Brain microvascular endothelial cell (primary cell): ENCODE measurements around the gene ST6GALNAC6.
"Not testable (repeated sequence)": the region's sequence is repeated elsewhere in the genome, so short reads cannot be mapped to it uniquely, and the experiment has no call there.

Source experiments
- DNase-seq: peaks from one replicate; pipeline ENCODE4 v3.0.0-alpha.2; 2020
- H3K27ac ChIP-seq: fragments of 250-450 bp; sonication (Bioruptor Pico); 2 replicates; pipeline ENCODE4 v1.5.1; 2020; ENCODE audit warnings: mild to moderate bottlenecking, moderate library complexity
- H3K27me3 ChIP-seq: fragments of 250-450 bp; sonication (Bioruptor Pico); replicated peaks from 2 replicates; pipeline ENCODE4 v1.5.1; 2020; ENCODE audit warnings: mild to moderate bottlenecking
- H3K36me3 ChIP-seq: fragments of 250-450 bp; sonication (Bioruptor Pico); replicated peaks from 2 replicates; pipeline ENCODE4 v1.5.1; 2020; ENCODE audit warnings: mild to moderate bottlenecking
- H3K4me3 ChIP-seq: 2 replicates; pipeline ENCODE4 v1.5.1; 2011; ENCODE audit warnings: low read depth, mild to moderate bottlenecking, control low read depth, low read length, moderate library complexity
- in situ Hi-C: cut with HindIII; loops from 2 replicates; pipeline ENCODE4 v1.10.0; 2017; ENCODE audit warnings: low sequenced_read_pairs, low pct_ligation_motif_present
- TF ChIP-seq, protein P1 (sequence below): IDR thresholded peaks from 2 replicates; pipeline ENCODE4 v1.5.1; 2011; ENCODE audit warnings: low read depth, mild to moderate bottlenecking, moderate library complexity, low read length, control low read depth, inconsistent platforms; ENCODE audit errors: missing control alignments

The ST6GALNAC6 gene

DNA sequence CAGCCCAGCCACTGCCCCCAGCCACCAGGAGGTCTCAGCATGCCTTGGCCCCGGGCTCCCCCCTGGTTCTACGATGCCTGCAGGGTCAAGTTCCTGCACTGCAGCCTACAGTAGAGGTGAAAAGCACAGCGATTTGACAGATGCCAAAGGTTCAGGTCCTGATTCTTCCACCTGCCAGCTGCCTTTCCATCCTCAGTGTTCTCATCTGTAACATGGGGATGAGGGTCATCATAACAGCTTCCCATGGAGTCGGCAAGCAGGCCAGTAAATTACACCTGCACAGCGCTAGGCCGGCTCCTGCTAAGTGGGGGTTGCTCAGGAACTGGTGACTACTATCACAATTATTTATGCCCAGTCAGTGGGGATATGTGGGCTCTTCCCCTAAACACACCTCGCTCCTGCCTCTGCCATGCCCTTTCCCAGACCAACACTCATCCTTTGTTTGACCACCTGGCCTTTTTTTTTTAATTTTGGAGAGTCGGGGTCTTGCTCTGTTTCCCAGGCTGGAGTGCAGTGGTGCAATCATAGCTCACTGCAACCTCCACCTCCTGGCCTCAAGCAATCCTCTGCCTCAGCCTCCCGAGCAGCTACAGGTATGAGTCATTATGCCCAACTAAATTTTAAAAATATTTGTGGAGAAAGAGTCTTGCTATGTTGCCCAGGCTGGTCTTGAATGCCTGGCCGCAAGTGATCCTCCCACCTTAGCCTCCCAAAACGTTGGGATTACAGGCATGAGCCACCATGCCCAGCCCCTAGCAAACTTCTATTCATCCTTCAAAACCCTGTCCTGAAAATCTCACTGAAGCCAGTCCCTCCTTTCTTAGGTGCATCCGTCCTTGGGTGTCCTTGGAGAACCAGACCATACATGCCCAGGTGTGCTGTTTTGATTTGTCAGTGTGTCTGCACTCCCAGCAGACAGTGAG, 51.3 kb downstream of the ST6GALNAC6 start:
- H3K27ac ChIP-seq: no peak overlapping the region
- in situ Hi-C loops: no loop called here
- TF ChIP-seq, protein P1, sequence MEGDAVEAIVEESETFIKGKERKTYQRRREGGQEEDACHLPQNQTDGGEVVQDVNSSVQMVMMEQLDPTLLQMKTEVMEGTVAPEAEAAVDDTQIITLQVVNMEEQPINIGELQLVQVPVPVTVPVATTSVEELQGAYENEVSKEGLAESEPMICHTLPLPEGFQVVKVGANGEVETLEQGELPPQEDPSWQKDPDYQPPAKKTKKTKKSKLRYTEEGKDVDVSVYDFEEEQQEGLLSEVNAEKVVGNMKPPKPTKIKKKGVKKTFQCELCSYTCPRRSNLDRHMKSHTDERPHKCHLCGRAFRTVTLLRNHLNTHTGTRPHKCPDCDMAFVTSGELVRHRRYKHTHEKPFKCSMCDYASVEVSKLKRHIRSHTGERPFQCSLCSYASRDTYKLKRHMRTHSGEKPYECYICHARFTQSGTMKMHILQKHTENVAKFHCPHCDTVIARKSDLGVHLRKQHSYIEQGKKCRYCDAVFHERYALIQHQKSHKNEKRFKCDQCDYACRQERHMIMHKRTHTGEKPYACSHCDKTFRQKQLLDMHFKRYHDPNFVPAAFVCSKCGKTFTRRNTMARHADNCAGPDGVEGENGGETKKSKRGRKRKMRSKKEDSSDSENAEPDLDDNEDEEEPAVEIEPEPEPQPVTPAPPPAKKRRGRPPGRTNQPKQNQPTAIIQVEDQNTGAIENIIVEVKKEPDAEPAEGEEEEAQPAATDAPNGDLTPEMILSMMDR: no peak
- H3K4me3 ChIP-seq: no peak overlapping the region
- no peaks in the 10 kb centered on the region for H3K27me3 ChIP-seq
- no peak for DNase-seq
- peaks cover 6% of the 10 kb centered on the region for H3K36me3 ChIP-seq

DNA sequence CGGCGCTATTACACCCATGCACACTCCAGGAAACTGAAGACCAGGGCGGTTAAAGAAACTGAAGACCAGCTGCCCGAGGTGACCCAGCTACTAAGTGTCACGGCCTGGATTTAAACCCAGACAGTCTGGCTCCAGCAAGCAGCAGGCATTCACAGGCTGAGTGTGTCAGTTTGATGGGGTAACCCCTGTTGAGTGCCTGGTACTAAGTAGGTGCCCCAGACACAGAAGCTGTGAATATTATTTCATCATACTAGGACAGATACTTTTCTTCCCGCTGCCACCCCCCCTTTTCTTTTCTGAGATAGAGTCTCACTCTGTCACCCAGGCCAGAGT, 52.3 kb downstream of the ST6GALNAC6 start:
- DNase-seq: no peak

DNA sequence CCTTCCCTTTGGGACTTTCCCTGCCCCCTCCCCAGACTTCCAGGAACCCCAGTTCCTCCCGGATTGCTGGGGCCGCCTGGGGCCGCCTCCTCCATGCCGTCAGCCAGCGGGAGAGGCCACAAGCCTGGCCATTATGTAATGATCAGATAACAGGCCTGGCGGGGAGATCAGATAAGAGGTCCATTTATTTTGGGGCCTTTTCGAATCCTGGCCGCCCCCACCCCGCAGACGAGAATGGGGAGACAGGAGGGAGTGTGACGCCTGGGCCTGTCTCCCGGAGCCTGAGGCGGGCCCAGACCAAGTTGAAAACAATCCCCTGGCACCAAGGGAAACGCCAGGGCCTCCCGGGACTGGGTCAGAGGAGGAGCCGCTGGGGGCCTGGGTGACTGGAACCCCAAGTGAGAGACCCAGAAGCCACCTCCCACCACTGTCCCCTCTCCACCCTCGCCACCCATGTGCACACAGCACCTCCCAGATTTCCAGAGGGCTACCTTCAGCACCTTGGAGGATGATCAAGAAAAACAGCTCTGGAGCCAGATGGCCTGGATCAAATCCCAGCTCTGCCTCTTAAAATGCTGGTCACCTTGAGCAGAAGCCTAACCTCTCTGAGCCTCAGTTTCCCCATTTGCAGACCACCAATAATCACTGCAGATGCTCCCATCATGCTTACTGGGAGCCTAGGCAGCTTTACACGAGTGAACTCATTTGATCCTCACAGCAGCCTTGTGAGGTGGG, 52.8 kb downstream of the ST6GALNAC6 start:
- DNase-seq: no peak
- Histone ChIP-seq H3K36me3 (peaks cover 10% of the 10 kb centered on the region), H3K4me3 (no peak overlapping the region), H3K27me3 (no peaks in the 10 kb centered on the region), H3K27ac (no peak overlapping the region)
- in situ Hi-C loops: no loop called here
- TF ChIP-seq, protein P1: no peak

More for the DNA sequence above, 52.3 kb downstream of the ST6GALNAC6 start:
- Histone ChIP-seq H3K27ac (no peak overlapping the region), H3K27me3 (no peaks in the 10 kb centered on the region), H3K36me3 (peaks cover 6% of the 10 kb centered on the region), H3K4me3 (no peak overlapping the region)
- TF ChIP-seq, protein P1: no peak
- in situ Hi-C loops: no loop called here

DNA sequence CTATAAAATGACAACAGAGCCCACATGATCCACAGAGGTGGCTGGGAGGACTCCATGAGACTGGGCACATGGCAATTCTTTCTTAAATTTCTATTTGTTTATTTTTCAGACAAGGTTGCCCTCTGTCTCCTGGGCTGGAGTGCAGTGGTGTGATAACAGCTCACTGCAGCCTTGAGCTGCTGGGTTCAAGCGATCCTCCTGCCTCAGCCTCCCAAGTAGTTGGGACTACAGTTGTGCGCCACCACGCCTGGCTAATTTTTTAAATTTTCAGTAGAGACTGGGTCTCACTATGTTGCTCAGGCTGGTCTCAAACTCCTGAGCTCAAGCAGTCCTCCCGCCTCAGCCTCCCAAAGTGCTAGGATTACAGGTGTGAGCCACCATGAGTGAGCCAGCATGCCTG, 53.8 kb downstream of the ST6GALNAC6 start:
- H3K4me3 ChIP-seq, H3K27ac ChIP-seq, in situ Hi-C loops, DNase-seq, H3K27me3 ChIP-seq: not testable (repeated sequence)
- peaks cover 12% of the 10 kb centered on the region for H3K36me3 ChIP-seq

DNA sequence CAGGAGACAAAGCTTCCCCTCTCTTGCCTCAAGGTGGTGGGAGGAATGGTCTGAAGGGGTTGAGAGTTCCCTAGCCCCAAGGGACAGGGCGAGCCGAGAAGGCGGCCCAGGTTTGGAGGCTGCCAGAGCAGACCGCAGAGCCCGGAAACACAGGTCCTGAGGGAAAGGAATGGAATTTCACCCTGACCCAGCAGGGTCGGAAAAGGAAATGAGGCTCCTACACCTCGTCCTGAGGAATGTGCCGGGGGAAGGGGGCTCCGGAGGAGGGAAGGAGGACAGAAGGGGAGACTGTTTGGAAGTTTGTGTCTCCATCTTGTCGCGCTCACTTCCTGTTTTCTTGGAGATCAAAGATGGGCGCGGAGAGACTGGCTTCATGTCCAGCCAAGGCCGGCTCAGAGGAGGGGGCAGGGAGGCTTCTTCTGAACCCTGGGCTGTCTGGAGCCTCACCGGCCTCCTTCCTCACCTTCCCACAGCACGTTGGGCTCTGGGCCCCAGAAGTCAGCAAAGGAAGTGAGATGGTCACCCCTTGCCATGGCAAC, 54.5 kb downstream of the ST6GALNAC6 start:
- H3K27ac ChIP-seq: peak overlapping the region; percentile 44
- DNase-seq: no peak
- no peak overlapping the region for H3K4me3 ChIP-seq
- peaks cover 12% of the 10 kb centered on the region for H3K36me3 ChIP-seq
- H3K27me3 ChIP-seq: no peaks in the 10 kb centered on the region
- in situ Hi-C loops: no loop called here
- TF ChIP-seq, protein P1: no peak
